Bronchial epithelial cell (primary cell): Measurements from ENCODE around the gene TIMP3. TPM values are rescaled to one million over a fixed set of nuclear protein-coding genes. Genes with fewer than 3 reads are reported as not detected.
"Not testable (repeated sequence)": the region's sequence is repeated elsewhere in the genome, so short reads cannot be mapped to it uniquely, and the experiment has no call there.

Experiments
- DNase-seq: peaks from one replicate; pipeline ENCODE4 v3.0.0-alpha.2; 2010; ENCODE audit warnings: low read depth
- FAIRE-seq: peaks from 2 replicates; lab custom pipeline; 2011; peaks lifted over from hg19 to GRCh38; lab: Jason Lieb, UNC
- H3K27me3 ChIP-seq: 2 replicates; pipeline ENCODE4 v1.5.1; 2011; ENCODE audit warnings: low read length; ENCODE audit not compliant: control insufficient read depth, insufficient read depth
- H3K36me3 ChIP-seq: 2 replicates; pipeline ENCODE4 v1.5.1; 2011; ENCODE audit warnings: low read length; ENCODE audit not compliant: control insufficient read depth, insufficient read depth
- H3K4me3 ChIP-seq: 2 replicates; pipeline ENCODE4 v1.5.1; 2011; ENCODE audit warnings: mild to moderate bottlenecking, low read depth, low read length, control low read depth
- CTCF ChIP-seq: IDR thresholded peaks from 2 replicates; pipeline ENCODE4 v1.5.1; 2011; ENCODE audit warnings: mild to moderate bottlenecking, moderate library complexity, low read length, control low read depth, inconsistent platforms; ENCODE audit not compliant: insufficient read depth, severe bottlenecking
- total RNA-seq: library from RNA; depleted of rRNA; stranded (reverse); fragments of >200 nt; gene quantifications from 2 replicates; pipeline ENCODE4 v1.2.1, GENCODE V29; 2014

The TIMP3 gene
- total RNA-seq, 1 donor from 2014 or later = 71.1 TPM

GRCh38 chr22:32864041-32864440 is 62.5 kb downstream of the TIMP3 start:
- Histone ChIP-seq H3K27me3 (no peaks in the 10 kb centered on the region), H3K4me3 (no peak overlapping the region), H3K36me3 (peaks cover 4% of the 10 kb centered on the region)
- TF ChIP-seq CTCF = no peak
- FAIRE-seq = no peak
- no peak for DNase-seq

GRCh38 chr22:32864596-32864995 is 63.1 kb downstream of the TIMP3 start:
- no peak for DNase-seq
- no peak for FAIRE-seq
- TF ChIP-seq CTCF = no peak
- Histone ChIP-seq H3K36me3 (no peaks in the 10 kb centered on the region), H3K4me3 (no peak overlapping the region), H3K27me3 (no peaks in the 10 kb centered on the region)

GRCh38 chr22:32866953-32867352 is 65.4 kb downstream of the TIMP3 start:
- FAIRE-seq (no peak), DNase-seq (no peak)
- no peaks in the 10 kb centered on the region for H3K27me3 ChIP-seq
- no peak overlapping the region for H3K4me3 ChIP-seq
- no peaks in the 10 kb centered on the region for H3K36me3 ChIP-seq
- TF ChIP-seq CTCF = no peak

GRCh38 chr22:32868946-32869345 is 67.4 kb downstream of the TIMP3 start:
- no peak for FAIRE-seq
- H3K36me3 ChIP-seq = no peaks in the 10 kb centered on the region
- H3K27me3 ChIP-seq = no peaks in the 10 kb centered on the region
- no peak for DNase-seq
- no peak for TF ChIP-seq CTCF
- H3K4me3 ChIP-seq = no peak overlapping the region

- no peak overlapping the region for H3K4me3 ChIP-seq
- no peaks in the 10 kb centered on the region for H3K36me3 ChIP-seq
- no peak for FAIRE-seq
- no peak for TF ChIP-seq CTCF
- H3K27me3 ChIP-seq = no peaks in the 10 kb centered on the region
- no peak for DNase-seq
These were observed 69.0 kb downstream of the TIMP3 start for GRCh38 chr22:32870474-32870873.

GRCh38 chr22:32873604-32874003 is 72.1 kb downstream of the TIMP3 start:
- H3K27me3 ChIP-seq, H3K4me3 ChIP-seq, H3K36me3 ChIP-seq, DNase-seq: not testable (repeated sequence)
- peak; percentile 28 for FAIRE-seq
